Epithelial cell of prostate (primary cell): Measurements from ENCODE around the gene NKAIN1.
"Not testable (repeated sequence)": the region's sequence is repeated elsewhere in the genome, so short reads cannot be mapped to it uniquely, and the experiment has no call there.

Source experiments
- DNase-seq: peaks from one replicate; pipeline ENCODE4 v3.0.0-alpha.2; 2011; ENCODE audit warnings: low read depth, low spot score
- H3K27ac ChIP-seq: fragments of 450-650 bp; 2 replicates; pipeline ENCODE4 v1.5.1; 2017; ENCODE audit warnings: mild to moderate bottlenecking

Gene NKAIN1

DNA sequence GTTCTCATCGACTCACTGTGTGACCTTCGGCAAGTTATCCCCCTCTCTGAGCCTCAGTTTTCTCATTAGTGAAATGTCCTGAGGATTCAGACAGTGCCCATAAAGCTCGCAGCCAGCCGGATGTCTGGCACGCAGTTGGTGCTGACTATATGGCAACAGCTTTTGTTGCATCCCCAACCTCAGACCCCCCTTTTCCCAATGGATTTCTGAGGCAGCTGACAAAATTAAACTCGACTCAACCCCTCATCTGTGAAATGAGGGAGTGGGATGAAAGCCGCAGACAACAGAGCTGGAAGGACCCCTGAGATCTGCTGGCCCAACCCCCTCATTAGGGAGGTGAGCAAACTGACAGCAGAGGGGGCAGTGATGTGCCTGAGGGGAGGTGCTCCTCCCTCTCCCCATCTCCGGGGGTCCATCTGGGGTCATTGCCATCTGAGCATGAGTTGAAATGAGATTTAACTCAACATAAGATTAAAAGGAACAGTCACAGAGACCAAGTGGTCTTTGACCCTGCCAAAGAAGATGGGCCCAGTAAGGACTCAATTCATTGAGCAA, 40.4 kb downstream of the NKAIN1 start:
- no peak for DNase-seq
- H3K27ac ChIP-seq: no peak overlapping the region

DNA sequence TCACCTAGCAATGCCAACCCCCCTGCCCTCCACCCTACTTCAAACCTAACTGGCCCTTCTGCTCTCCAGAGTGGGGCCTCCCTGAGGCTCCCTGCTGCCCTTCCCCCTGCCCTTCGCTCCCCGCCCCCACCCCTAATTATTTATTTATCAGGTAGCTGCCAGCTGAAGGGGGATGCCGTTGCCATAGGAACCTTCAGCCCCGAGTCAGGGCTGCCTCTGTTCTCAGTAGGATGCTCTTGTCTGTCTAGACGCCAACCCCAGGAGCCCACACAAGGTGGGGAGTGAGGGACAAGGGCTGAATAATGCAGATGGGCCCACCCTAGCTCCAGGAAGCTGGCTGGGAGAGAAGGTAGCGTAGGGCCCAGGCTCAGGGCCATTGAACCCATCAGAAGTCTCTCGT, 41.1 kb downstream of the NKAIN1 start:
- no peak for DNase-seq
- no peak overlapping the region for H3K27ac ChIP-seq

DNA sequence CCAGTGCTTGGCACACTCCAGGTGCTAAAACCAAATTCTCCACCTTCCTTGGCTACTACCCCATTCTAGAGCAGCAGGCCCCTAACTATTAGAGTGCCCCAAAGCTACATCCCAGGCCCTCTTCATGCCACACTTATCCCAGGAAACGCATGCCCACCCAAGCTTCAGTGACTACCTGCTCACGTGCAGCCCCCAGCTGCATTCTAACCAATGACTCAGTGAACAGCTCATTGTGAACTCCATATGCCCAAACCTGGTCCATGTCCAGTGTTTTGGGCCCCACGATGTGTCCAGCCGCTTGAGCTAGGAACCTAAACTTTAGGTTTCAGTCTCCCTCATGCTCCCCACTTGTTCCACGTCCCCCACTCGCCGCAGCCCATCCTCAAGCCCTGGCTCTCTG, 41.5 kb downstream of the NKAIN1 start:
- no peak for DNase-seq
- H3K27ac ChIP-seq: no peak overlapping the region

DNA sequence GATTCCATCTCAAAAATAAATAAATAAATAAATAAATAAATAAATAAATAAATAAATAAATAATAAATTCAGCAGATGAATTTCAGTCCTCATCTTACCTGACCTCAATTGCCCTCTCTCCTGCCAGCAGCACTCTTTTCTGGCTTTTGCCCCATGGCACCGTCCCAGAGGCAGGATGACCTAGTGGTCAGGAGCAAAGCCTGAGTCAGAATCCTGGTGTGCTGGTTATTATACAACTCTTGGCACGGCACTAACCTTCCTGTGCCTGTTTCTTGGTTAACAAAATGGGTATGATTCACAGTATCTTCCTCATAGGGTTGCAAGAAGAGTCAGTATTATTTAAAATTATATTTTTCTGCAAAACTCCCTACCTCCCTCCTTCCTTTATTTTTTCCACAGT, 43.0 kb downstream of the NKAIN1 start:
- peak; percentile 56 for DNase-seq
- H3K27ac ChIP-seq: no peak overlapping the region

DNA sequence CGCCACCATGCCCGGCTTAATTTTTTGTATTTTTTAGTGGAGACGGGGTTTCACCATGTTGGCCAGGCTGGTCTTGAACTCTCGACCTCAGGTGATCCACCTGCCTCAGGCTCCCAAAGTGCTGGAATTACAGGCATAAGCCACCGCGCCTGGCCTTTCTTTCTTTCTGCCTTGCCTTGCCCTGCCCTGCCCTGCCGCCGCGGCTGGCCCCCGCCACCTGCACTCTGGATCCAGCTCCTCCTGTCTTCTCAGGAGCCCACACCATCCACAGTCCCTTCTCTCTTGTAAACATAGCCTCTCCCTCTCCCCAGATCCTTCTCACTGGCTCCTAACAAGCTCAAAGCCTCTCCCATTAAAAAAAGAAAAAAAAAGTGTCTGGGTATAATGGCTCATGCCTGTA, 44.4 kb downstream of the NKAIN1 start:
- not testable (repeated sequence) for DNase-seq

DNA sequence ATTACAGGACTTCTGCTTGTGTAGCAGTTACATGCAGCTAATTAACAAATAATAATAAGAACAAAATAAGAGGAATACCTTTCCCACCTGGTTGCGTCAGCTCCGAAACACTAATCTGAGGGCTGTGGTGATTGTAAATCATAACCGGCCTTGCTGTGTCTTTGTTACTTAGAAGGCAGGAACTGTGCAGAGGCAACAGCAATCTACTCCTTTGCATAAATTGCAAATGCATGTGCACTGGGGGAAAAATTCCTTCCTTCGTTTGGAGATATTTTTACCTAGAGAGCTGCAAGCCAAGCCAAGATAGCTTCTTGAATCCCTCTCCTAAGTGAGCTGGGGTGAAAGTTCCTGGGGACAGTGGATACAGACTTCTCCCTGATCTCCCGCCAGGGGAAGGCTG, 46.0 kb downstream of the NKAIN1 start:
- DNase-seq: no peak
- H3K27ac ChIP-seq: no peak overlapping the region

More for the DNA sequence above, 44.4 kb downstream of the NKAIN1 start:
- not testable (repeated sequence) for H3K27ac ChIP-seq

DNA sequence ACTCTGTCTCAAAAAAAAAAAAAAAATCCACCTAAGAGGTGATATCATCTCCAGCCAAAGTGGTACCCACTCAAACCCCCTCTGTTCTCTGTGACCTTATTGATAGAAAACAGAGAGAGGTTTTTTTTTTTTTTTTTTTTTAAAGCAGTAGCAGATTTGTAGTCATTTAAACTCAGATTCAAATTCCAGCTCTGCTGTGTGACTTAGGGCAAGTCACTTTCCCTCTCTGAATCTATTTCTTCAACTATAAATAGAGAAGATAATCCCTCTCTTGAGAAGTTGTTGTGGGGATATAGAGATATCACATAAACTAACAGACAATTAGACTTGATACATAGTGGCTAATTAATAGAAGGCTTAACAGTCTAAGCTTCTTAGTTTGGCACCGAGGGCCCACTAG, 48.4 kb downstream of the NKAIN1 start:
- H3K27ac ChIP-seq: no peak overlapping the region
- no peak for DNase-seq

DNA sequence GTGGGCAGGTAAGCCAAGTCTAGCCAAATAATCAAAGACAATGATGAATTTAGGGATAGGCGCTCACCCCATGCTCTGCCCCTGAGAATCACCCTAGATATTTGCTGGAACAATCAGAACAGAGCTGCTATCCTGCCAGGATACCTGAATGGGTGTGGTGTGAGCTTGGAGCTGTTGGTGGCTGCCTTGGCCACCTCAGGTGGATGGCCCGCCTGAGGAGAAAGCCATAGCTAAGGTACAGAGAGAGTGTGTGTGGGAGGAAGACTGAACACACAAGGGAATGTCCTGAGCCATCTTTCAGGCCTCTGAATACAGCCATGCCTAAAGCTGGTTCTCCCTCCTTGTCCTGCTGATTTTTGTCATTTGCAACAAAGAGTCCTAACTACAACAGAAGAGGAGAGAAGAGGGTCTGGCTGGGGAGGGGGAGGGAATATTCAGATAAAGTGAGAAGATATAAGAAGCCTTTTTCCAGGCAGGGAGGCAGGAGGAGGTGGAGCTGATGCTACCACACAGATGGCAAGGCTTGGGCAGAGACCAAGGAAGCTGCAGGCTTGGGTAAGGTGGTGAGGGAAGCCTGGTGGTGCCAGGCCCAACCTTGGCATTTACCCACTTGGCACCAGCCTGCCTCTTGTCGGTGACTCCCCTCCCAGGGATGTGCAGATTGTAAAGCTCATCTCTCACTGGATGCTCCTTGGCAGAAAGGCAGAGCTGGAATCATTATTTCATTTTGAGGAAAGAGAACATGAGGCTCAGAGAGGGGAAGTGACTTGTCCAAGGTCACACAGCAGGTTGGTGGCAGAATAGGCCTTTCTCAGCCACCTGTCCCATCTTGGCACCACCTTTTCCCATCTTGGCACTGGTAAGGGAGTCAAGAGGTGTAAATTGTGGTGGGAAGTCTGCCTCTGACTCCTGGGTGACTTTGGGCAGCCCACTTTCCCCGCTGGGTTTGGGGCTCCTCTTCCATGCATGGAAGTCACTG, 49.7 kb downstream of the NKAIN1 start:
- DNase-seq: no peak
- no peak overlapping the region for H3K27ac ChIP-seq

DNA sequence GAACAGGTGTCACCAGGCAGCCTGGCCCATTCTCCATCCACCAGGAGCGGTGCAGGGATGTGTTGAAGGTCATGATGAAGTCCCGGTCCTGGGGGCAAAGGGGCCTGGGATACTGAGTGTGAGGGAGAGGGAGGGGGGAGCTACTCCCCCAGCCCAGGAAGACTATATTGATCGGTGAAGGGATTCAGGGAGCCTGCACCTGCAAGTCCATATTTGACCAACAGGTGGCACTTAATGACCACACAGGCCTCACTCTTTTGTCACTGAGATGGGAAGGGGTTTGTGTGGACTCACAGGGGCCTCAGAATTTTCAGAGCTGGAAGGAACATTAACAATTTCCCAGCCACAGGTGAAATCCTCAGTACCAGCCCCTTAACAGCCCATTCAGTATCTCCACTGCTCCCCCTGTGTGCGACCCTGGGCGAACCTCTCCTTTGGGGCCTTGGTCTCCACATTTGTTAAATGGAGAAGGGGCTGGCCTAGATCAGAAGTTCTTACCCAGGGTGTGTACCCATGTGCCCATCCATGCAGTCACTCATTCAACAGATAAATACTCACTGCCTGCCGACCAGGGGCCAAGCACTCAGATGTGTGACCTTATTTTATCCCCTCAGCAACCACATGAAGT, 55.6 kb downstream of the NKAIN1 start:
- DNase-seq: no peak
- H3K27ac ChIP-seq: no peak overlapping the region

DNA sequence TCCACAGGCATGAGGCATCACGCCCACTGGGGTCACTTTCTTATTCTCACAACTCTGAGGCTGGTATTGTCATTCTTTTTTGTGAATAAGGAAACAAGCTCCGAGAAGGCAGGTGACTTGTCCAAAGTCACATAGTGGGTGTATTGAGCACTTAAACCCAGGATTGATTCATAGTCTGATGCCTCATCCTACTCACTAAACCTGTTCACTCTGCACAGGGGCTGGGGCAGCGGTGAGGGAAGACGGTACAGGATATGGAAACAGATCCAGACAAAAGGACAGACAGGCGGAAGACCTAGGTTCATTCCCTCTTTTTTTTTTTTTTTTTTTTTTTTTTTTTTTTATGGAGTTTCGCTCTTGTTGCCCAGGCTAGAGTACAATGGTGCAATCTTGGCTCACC, 56.6 kb downstream of the NKAIN1 start:
- DNase-seq: peak; percentile 75
- peak overlapping the region; percentile 55 for H3K27ac ChIP-seq

DNA sequence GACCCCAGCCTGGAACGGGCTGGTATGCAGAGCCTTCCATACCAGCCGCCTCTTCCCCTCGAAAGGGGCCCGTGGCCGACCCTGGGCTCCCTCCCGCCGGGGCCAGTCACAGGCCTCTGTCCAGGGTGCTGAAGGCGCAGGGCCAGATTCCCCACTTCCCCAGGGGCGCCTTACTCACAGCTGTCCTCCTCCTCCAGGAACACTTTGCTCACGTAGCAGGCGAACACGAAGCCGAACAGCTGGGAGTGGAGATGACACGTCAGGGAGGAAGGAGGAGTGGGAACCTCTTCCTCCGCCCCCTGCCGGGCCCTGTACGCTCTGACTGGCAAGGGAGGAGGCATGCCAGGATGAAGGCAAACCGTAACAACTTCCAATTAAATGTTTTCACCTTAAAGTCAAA, 57.3 kb downstream of the NKAIN1 start:
- peak overlapping the region; percentile 55 for H3K27ac ChIP-seq
- DNase-seq: peak; percentile 93

DNA sequence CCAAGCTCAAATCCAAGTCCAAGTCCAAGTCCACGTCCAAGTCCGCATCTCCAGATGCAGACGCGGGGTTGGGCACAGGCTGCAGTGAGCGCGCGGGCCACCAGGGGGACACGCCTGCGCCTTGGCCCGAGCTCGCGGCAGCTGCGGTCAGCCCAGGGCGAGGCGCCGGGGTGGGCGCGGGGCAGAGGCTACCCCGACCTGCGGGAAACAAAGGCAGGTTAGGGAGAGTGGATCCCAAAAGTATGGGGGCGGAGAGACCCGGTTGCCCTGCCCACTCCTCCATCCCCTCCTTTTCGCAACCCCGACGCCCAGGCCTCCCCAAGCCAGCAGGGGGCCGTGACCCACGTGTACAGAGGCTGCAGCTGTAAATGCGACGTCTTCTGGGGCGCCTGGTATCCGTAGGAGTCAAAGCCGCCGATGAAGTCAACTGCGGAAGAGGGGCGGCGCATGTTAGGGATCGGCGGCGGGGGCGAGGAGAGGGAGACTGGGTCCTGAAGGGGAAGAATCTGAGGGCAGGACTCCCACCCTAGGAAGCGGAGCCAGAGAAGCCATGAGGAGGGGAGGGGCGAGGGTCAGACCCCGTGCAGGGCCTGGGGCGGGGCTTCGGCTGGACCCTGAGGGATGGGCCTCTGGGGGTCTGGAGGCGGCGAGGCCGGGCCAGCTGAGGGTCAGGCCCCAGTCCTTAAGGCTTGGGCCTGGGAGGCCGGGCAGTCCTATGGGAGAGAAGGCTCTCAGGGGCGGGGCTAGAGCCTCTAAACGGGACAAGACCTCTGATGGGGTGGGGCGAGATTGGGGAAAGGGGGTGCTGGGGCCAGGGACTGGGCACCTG, 58.0 kb downstream of the NKAIN1 start:
- no peak overlapping the region for H3K27ac ChIP-seq
- DNase-seq: no peak

DNA sequence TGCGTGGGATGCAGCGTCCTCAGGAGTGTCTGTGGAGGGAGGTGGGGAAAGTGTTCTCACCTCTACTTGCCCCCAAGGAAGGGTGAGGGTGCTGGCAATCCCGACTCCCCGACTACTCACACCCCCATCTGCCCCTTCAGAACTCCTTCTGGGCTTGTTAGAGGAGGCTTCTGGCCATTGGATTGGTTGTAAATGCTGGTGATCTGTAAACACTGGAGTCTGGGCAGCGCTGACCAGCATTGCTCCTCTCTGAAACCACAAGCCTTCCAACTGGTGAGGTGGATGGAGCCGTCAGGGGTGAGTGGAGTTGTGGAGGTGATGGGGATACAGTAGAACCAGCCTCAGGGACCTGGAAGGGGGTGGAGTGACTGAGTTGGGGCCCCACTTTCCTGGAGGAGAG, 59.3 kb downstream of the NKAIN1 start:
- no peak overlapping the region for H3K27ac ChIP-seq

DNA sequence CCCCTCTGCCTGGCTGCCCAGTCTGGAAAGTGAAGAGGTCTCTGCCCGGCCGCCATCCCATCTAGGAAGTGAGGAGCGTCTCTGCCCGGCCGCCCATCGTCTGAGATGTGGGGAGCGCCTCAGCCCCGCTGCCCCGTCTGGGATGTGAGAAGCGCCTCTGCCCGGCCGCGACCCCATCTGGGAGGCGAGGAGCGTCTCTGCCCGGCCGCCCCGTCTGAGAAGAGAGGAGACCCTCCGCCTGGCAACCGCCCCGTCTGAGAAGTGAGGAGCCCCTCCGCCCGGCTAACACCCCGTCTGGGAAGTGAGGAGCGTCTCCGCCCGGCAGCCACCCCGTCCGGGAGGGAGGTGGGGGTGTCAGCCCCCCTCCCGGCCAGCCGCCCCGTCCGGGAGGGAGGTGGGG, 63.4 kb downstream of the NKAIN1 start:
- not testable (repeated sequence) for DNase-seq, H3K27ac ChIP-seq

More for the DNA sequence above, 59.3 kb downstream of the NKAIN1 start:
- no peak for DNase-seq

DNA sequence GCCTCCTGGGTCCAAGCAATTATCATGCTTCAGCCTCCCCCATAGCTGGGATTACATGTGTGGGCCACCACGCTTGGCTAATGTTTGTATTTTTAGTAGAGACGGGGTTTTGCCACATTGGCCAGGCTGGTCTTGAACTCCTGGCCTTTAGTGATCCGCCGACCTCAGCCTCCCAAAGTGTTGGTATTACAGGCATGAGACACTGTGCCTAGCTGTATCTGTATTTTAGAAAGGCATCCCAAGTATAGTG, 69.3 kb downstream of the NKAIN1 start:
- peak overlapping the region; percentile 66 for H3K27ac ChIP-seq
- DNase-seq: no peak

DNA sequence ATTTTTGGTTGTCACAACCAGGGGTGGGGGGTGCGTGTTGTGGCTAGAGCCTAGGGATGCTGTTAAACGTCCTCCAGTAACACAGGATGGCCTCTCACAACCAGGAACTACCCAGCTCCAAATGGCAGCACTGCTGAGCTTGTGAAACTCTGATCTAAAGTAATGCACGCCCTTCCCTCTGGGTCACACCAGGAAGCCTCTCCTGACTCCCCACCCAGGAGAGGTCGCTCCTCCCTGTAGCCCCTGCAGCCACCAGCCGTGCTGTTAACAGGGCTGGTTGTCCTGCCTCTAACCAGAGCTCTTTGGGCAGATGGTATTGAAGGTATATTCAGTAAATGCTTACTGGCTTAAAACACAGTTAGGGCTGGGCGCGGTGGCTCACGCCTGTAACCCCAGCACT, 73.2 kb downstream of the NKAIN1 start:
- no peak for DNase-seq
- H3K27ac ChIP-seq: no peak overlapping the region

DNA sequence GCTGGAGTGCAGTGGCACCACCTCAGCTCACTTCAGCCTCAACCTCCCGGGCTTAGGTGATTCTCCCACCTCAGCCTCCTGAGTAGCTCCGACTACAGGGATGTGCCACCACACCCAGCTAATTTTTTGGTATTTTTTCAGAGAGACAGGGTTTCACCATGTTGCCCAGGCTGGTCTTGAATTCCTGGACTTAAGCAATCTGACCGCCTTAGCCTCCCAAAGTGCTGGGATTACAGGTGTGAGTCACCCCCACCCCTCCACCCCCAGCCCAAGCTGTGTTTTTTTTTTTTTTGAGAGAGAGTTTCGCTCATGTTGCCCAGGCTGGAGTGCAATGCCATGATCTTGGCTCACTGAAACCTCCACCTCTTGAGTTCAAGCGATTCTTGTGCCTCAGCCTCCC, 75.4 kb downstream of the NKAIN1 start:
- H3K27ac ChIP-seq: no peak overlapping the region
- DNase-seq: no peak

DNA sequence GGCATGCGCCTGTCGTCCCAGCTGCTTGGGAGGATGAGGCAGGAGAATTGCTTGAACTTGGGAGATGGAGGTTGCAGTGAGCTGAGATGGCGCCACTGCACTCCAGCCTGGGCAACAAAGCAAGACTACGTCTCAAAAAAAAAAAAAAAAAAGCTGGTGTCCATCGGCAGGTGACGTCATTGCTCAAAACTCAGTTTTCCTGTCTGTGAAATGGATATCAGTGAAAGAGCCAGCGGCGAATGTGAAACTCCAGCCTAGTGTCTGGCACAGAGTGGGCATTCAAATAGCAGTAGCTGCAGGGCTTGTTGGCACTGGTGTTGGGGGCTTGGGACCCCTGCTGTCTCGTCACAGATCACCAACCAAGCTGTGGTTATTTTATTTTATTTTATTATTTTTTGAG, 75.8 kb downstream of the NKAIN1 start:
- no peak for DNase-seq
- H3K27ac ChIP-seq: no peak overlapping the region

DNA sequence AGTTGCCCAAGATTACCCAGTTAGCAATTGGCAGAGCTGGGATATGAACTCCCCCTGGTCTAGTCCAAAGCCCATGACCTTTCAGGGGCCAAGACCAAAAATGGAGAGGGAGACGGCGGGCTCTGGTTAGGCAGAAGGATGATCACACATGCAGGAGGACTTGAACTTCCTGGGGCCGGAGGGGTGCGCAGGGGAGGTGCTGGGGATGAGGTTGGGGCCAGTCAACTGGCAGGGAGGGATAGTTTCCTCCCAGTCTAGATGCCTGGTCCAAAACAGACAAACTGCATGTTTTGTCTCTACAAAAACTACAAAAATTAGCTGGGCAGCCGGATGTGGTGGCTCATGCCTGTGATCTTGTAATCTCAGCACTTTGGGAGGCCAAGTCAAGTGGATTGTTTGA, 78.1 kb downstream of the NKAIN1 start:
- H3K27ac ChIP-seq: no peak overlapping the region
- DNase-seq: no peak

DNA sequence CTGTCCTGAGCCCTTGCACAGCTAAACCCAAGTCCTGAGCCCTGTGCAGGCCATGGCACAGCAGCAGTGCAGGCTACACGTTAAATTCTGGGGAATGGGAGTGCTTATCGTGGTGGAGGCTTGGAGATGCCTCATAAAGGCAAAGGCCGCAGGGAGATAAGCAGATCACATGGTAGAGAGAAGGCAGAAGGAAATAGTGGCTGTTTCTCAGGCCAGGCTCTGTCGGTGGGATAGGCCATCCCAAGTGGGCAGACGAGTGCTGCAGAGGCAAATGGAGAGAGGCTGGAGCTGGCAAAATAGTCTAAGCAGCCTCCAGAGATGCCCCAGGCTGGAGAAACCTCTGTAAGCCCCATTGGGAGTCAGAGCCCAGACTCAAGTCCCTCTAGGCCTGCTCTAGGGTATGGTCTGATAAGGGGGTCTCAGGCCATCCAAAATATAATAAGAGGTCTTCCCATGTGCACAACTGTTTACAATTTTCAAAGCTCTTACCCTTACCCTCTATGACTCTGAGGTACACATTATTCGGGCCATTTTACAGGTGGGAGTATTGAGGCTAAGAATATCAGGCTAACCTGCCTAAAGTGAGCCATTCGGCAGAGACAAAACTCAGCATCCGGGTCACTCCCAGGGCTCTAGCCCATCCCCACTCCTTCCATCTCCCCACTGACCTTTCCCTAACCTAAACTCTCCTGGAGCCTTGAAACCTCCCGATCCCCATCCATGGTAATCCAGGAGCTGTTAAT, 79.6 kb downstream of the NKAIN1 start:
- no peak overlapping the region for H3K27ac ChIP-seq
- no peak for DNase-seq
